Peyer's patch (tissue), 4 donors: ENCODE data around the gene RAB38.

ENCODE experiments used
- CTCF ChIP-seq, 6 experiments: fragments of 450-650 bp in 4 of 6; fragments of 200-600 bp in 2 of 6; sonication (generic) in 1 of 6; IDR thresholded peaks; one replicate each; pipeline ENCODE4 v1.5.1; 2017 to 2019; ENCODE audit warnings: antibody characterized with exemption in 6 of 6, mild to moderate bottlenecking in 3 of 6, moderate library complexity in 1 of 6
- POLR2A ChIP-seq, 2 donors: fragments of 450-650 bp; IDR thresholded peaks; one replicate each; pipeline ENCODE4 v1.5.1; 2017; ENCODE audit warnings: antibody characterized with exemption in 2 of 2, mild to moderate bottlenecking in 2 of 2, moderate library complexity in 2 of 2

GRCh38 chr11:88102598-88102934 lies 72.7 kb downstream of the RAB38 start:
- TF ChIP-seq CTCF (IDR thresholded peaks at IDR 0.05) (no peak), POLR2A (IDR thresholded peaks at IDR 0.05) (no peak)
